DND-41 (cell line): ENCODE results near the gene RTRAF.

ENCODE experiments used
- EZH2 ChIP-seq: IDR thresholded peaks from 3 replicates; pipeline ENCODE4 v1.6.1; 2012; ENCODE audit warnings: borderline replicate concordance, low read depth, mild to moderate bottlenecking, moderate library complexity, low read length, inconsistent platforms; ENCODE audit not compliant: severe bottlenecking
- TF ChIP-seq, protein P1 (sequence below): IDR thresholded peaks from 2 replicates; pipeline ENCODE4 v1.5.1; 2012; ENCODE audit warnings: borderline replicate concordance, low read length, moderate library complexity, mild to moderate bottlenecking; ENCODE audit not compliant: poor library complexity, severe bottlenecking; ENCODE audit errors: extremely low read depth

DNA sequence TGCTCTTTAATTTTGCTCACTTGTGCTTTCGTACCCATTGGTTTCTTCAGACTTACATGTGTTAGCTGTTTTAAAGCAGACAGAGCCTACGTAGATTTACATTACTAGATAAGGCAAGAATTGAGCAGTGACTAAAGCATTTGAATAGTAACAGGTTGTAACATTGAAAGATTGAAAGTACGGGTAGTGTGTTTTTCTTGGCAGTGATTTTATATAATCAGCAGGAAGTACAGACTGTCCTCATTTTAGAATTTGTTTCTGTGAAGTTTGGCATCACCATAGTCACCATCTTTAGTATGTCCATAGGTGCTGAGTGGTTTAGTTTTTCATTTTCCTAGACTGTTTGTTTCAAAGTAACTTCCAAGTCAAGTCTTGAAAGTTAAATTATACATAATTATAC, 14.0 kb downstream of the RTRAF start:
- TF ChIP-seq, protein P1, sequence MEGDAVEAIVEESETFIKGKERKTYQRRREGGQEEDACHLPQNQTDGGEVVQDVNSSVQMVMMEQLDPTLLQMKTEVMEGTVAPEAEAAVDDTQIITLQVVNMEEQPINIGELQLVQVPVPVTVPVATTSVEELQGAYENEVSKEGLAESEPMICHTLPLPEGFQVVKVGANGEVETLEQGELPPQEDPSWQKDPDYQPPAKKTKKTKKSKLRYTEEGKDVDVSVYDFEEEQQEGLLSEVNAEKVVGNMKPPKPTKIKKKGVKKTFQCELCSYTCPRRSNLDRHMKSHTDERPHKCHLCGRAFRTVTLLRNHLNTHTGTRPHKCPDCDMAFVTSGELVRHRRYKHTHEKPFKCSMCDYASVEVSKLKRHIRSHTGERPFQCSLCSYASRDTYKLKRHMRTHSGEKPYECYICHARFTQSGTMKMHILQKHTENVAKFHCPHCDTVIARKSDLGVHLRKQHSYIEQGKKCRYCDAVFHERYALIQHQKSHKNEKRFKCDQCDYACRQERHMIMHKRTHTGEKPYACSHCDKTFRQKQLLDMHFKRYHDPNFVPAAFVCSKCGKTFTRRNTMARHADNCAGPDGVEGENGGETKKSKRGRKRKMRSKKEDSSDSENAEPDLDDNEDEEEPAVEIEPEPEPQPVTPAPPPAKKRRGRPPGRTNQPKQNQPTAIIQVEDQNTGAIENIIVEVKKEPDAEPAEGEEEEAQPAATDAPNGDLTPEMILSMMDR, result no peak
- TF ChIP-seq EZH2, result no peak
